GM12878 (cell line): Measurements from ENCODE around the gene AXL.

Experiments used
- CHD2 ChIP-seq: IDR thresholded peaks from 2 replicates; pipeline ENCODE4 v1.6.1; 2011; ENCODE audit warnings: low read depth, low read length, improper control_type of control experiment, borderline replicate concordance
- CTCF ChIP-seq, 3 experiments: IDR thresholded peaks in 2 of 3; conservative IDR thresholded peaks in 1 of 3; 2 replicates each; pipeline ENCODE4 v1.5.1; 2011; ENCODE audit warnings: low read depth in 3 of 3, low read length in 3 of 3, mild to moderate bottlenecking in 3 of 3, control low read depth in 2 of 3, moderate library complexity in 2 of 3, inconsistent platforms in 1 of 3, mixed read lengths in 1 of 3; ENCODE audit not compliant: control insufficient read depth in 2 of 3, insufficient read depth in 1 of 3; ENCODE audit errors: extremely low read depth in 1 of 3
- E4F1 ChIP-seq: fragments of 450-650 bp; IDR thresholded peaks from 2 replicates; pipeline ENCODE4 v1.6.1; 2018; ENCODE audit warnings: borderline replicate concordance, mild to moderate bottlenecking; ENCODE audit not compliant: partially characterized antibody
- FOXM1 ChIP-seq: IDR thresholded peaks from 2 replicates; pipeline ENCODE4 v1.6.1; 2012; ENCODE audit warnings: low read depth, mild to moderate bottlenecking, inconsistent platforms, low read length, moderate library complexity
- IKZF1 ChIP-seq: fragments of 450-650 bp; conservative IDR thresholded peaks from 2 replicates; pipeline ENCODE4 v1.6.1; 2017; ENCODE audit warnings: antibody characterized with exemption, mild to moderate bottlenecking
- IKZF2 ChIP-seq, 2 experiments: fragments of 450-650 bp; IDR thresholded peaks; 2 replicates each; pipeline ENCODE4 v1.6.1; 2017; ENCODE audit warnings: mild to moderate bottlenecking in 2 of 2, moderate library complexity in 2 of 2
- JUND ChIP-seq: IDR thresholded peaks from 2 replicates; pipeline ENCODE4 v1.6.1; 2012; ENCODE audit warnings: low read depth, mild to moderate bottlenecking, low read length, improper control_type of control experiment, moderate library complexity
- MAX ChIP-seq: IDR thresholded peaks from 2 replicates; pipeline ENCODE4 v1.6.1; 2012; ENCODE audit warnings: low read depth, low read length, improper control_type of control experiment
- POLR2A ChIP-seq: IDR thresholded peaks from 2 replicates; pipeline ENCODE4 v1.6.1; 2011; ENCODE audit warnings: low read depth, mild to moderate bottlenecking, low read length
- RBBP5 ChIP-seq: fragments of 200-600 bp; sonication (generic); conservative IDR thresholded peaks from 2 replicates; pipeline ENCODE4 v1.6.1; 2016
- SPI1 ChIP-seq: IDR thresholded peaks from 2 replicates; pipeline ENCODE4 v1.6.1; 2011; ENCODE audit warnings: low read depth, mild to moderate bottlenecking, low read length, moderate library complexity, borderline replicate concordance; ENCODE audit not compliant: insufficient read depth
- ZNF687 ChIP-seq: fragments of 450-650 bp; IDR thresholded peaks from 2 replicates; pipeline ENCODE4 v1.6.1; 2017; ENCODE audit warnings: mild to moderate bottlenecking, moderate library complexity

- TF ChIP-seq CTCF (IDR thresholded peaks at IDR 0.05 in 2 of 3, conservative IDR thresholded peaks at IDR 0.05 in 1 of 3; ENCODE audit: control insufficient read depth in 2 of 3, extremely low read depth in 1 of 3, insufficient read depth in 1 of 3, low read depth in 3 of 3, low read length in 3 of 3) = no peak
- TF ChIP-seq JUND = no peak
- TF ChIP-seq POLR2A = no peak
- TF ChIP-seq E4F1 = no peak
- TF ChIP-seq SPI1 = no peak
- TF ChIP-seq FOXM1 = no peak
- TF ChIP-seq IKZF1 = no peak
- TF ChIP-seq IKZF2 (IDR thresholded peaks at IDR 0.05) = no peak
- no peak for TF ChIP-seq RBBP5
- no peak for TF ChIP-seq MAX
- no peak for TF ChIP-seq ZNF687
- no peak for TF ChIP-seq CHD2
Measured at GRCh38 chr19:41241859-41242258, 22.8 kb downstream of the AXL start.
